Measurements from ENCODE around the gene PRR5L.

PRR5L gene

GRCh38 chr11:36295926-36296325 is at the start of gene PRR5L:
Gene PRR5L, plus strand, starts transcription at chr11:36296288. Its CDS starts 104,834 bp downstream, at chr11:36401122.
- no peak for DNase-seq
- in situ Hi-C loops (cut with MboI; ENCODE audit: low pct_unique_long_range_greater_than_20kb, low sequenced_read_pairs): loop anchor here (10.0 kb wide), 1 partner anchor 179 kb away; no protein-coding TSS in a partner anchor

- in situ Hi-C loops (cut with MboI; ENCODE audit: low pct_unique_long_range_greater_than_20kb, low sequenced_read_pairs): no loop called here
- no peak for DNase-seq
Observed at GRCh38 chr11:36247493-36247892, 48.6 kb upstream of the PRR5L start.

DNA sequence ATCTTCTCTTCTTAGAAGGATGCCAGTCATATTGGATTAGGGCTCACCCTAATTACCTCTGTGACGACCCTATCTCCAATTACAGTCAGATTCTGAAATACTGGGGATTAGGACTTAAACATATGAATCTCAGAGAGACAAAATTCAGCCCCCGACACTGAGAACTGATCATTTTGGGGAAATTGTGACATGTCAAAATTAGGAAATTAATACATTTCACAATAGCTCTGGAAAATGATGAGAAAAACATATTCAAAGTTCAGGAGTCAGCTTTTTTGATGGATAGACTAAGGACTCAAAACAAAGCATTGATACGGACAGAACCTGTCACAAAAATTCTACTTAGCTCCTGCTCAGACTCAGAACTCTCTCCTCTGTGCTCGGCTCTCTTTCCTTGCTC is 47.7 kb upstream of the PRR5L start:
- in situ Hi-C loops (cut with MboI; ENCODE audit: low pct_unique_long_range_greater_than_20kb, low sequenced_read_pairs): no loop called here

DNA sequence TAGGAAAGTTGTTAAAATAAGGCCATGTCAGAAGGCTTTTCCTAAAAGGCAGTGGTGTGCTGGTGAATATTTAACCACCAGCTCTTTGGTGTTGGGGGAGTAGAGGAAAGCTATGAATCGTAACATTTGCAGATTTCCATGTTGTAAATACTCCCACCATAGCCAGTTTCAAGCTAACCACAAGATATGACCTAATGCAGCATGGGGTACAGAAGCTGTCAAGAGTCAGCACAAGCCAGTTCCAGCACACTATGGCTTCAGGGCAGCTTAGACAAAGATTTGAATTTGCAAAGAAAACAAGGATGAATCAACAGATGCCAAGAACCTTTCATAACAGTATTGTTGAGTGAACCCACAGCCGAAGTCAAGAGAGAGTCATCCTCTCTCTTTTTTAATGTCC is 46.8 kb upstream of the PRR5L start:
- in situ Hi-C loops (cut with MboI; ENCODE audit: low pct_unique_long_range_greater_than_20kb, low sequenced_read_pairs): no loop called here
- DNase-seq: no peak

More for the DNA sequence above, 47.7 kb upstream of the PRR5L start:
- no peak for DNase-seq

GRCh38 chr11:36251823-36252222 is 44.3 kb upstream of the PRR5L start:
- no peak for DNase-seq
- in situ Hi-C loops (cut with MboI; ENCODE audit: low pct_unique_long_range_greater_than_20kb, low sequenced_read_pairs): loop anchor here (25.0 kb wide), 2 partner anchors 415 to 640 kb away; partner anchors contain the start of gene FJX1

DNA sequence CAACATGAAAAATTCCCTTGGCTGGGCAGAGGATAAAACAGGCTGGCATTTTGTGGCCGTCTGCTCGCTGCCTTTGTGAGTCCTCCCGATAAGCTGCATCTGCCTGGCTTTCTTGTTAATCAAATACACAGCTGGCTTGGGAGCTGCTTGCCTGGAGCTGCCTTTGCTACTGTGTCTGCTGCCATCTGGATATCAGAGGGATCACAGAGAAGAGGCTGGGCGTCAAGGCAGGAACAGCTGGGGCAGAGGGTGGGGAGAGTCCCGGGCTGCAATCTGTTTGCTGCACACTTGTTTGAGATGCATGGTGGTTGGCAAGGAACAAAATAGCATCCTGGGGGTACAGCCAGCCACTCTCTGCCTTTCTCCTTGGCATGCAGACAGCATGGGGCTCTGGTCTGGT is 42.9 kb upstream of the PRR5L start:
- no peak for DNase-seq
- in situ Hi-C loops (cut with MboI; ENCODE audit: low pct_unique_long_range_greater_than_20kb, low sequenced_read_pairs): loop anchor here (25.0 kb wide), 2 partner anchors 416 to 641 kb away; partner anchors contain the start of gene FJX1

DNA sequence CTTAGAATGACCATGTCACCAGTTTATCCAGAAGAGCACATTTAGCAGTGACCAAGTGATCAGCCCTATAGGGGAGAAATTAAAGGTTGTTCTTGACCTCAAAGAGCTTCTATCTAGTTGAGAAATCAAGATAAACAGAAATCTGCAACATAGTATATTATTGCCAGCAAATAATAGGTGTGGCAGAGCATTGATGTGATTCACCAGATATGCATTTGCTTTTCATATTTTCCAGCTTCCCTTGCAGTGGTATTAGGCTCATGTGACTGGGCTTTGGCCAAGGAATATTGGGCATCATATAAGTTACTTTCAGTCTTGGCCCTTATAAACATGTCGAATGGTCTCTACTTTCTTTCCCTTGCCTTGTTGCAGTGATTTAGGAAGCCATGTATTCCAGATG is 41.4 kb upstream of the PRR5L start:
- DNase-seq: no peak
- in situ Hi-C loops (cut with MboI; ENCODE audit: low pct_unique_long_range_greater_than_20kb, low sequenced_read_pairs): loop anchor here (25.0 kb wide), 2 partner anchors 417 to 642 kb away; partner anchors contain the start of gene FJX1

DNA sequence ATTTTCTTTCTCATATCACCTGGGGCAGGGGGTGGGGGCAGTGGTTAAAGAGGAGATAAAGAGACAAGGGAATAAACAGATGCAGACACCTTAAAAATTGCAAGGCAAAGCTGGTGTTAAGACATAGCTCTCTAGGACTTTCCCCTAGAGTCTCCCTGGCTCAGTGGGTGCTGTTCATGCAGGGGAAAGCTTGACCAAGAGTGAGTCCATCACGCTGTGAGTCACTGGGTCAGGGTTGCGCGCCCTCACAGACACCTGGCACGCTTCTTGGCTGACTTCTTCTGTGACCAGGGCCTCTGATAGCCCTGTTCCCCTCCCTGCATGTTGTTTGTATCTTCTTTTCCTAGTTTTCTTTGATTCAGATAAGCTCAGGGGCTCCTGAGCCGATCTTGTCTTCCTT is 38.7 kb upstream of the PRR5L start:
- no peak for DNase-seq
- in situ Hi-C loops (cut with MboI; ENCODE audit: low pct_unique_long_range_greater_than_20kb, low sequenced_read_pairs): loop anchor here (25.0 kb wide), 2 partner anchors 420 to 645 kb away; partner anchors contain the start of gene FJX1

DNA sequence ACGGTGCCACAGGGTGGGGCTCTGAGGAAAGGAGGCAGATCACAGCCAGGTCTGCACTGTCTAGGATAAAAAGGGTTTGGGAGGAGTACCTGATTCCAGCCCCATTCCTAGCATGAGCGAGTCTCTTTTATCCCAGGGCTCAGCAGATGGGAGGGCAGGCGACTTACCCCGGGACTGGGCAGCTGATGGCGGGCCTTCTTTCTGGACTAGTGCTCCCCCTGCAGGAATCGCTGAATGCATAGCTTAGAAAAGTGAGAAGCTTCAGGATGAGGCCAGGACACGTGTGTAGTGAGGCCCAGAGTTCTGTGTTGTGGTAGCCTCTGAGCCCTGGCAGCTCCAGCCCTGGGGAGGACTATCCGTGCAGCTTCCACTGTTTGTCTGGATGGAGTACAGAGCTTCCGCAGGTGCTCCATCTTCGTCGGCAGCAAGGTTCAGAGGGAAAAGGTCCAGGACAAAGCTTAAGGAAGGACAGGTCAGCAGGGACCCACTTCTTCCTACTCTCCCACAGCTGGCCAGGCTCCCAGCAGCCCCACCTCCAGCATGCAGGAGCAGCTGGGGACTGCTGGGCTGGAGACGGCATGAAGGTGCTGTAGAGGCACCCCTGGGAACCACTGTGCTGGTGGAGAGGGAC is 37.2 kb upstream of the PRR5L start:
- in situ Hi-C loops (cut with MboI; ENCODE audit: low pct_unique_long_range_greater_than_20kb, low sequenced_read_pairs): loop anchor here (25.0 kb wide), 2 partner anchors 422 to 647 kb away; partner anchors contain the start of gene FJX1
- DNase-seq: peak; percentile 46

- no peak for DNase-seq
- in situ Hi-C loops (cut with MboI; ENCODE audit: low pct_unique_long_range_greater_than_20kb, low sequenced_read_pairs): loop anchor here (25.0 kb wide), 2 partner anchors 424 to 649 kb away; partner anchors contain the start of gene FJX1
Observed at GRCh38 chr11:36261094-36261493, 35.0 kb upstream of the PRR5L start.

DNA sequence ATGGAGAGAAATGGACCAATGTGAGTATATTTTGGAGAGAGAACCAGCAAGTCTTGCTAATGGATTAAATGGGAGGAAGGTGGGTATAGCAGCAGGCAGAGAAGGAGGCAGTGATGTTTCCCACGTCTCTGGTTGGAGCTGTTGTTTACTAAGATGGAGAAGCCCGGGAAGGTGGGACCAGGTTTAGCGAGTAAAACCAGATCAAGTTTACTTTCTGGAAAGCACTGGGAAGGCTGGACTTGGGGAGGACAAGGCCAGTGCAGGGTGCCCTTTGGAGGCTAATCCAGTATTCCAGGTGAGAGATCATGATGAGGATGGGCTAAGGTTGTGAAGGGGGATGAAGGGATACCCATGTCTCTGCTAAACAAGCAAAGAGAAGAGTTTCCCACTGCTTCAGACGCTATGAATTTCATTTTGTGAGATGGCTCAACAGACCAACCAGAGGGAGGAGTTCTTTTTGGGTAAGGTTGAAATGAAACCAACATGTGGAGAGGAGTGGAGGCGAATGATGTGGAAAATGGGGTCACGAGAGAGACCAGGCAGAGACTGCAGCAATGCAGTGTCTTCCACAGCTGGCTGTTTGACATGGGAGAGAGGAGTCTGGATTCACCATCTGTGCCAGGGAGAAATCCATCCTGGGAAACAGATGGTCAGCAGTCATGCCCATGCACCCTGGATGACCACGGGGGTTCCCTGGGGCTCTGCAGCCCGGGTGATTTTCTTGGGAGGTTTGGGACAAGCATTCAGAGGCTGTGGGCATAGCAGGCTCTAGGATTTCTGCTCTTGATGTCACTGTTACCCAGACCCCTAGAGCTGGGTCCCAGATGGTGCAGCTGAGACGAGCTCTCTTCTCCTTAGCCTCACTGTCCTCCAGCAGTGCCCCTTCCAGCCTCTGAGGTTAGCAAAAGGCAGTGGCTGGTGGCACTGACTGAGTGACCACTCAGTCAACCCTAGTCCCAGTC is 31.8 kb upstream of the PRR5L start:
- in situ Hi-C loops (cut with MboI; ENCODE audit: low pct_unique_long_range_greater_than_20kb, low sequenced_read_pairs): loop anchor here (25.0 kb wide), 2 partner anchors 427 to 652 kb away; partner anchors contain the start of gene FJX1
- no peak for DNase-seq

DNA sequence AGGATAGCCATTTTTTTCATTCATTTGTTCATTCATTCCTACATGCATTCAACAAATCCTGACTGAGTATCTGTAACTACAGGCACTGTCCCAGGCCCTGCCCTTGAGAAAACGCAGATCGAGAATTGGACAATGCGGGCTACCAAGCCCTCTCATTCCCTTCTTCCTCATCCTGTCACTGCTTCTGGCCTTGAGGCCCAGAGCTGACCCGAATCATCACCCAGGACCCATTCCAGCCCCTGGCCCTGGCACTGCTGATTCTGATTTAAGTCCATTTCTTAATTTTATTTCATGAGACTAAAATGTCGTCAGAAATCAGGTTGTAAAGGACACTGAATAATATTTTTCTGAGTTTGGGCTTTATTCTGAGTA is 31.1 kb upstream of the PRR5L start:
- in situ Hi-C loops (cut with MboI; ENCODE audit: low pct_unique_long_range_greater_than_20kb, low sequenced_read_pairs): loop anchor here (25.0 kb wide), 2 partner anchors 428 to 653 kb away; partner anchors contain the start of gene FJX1
- no peak for DNase-seq

DNA sequence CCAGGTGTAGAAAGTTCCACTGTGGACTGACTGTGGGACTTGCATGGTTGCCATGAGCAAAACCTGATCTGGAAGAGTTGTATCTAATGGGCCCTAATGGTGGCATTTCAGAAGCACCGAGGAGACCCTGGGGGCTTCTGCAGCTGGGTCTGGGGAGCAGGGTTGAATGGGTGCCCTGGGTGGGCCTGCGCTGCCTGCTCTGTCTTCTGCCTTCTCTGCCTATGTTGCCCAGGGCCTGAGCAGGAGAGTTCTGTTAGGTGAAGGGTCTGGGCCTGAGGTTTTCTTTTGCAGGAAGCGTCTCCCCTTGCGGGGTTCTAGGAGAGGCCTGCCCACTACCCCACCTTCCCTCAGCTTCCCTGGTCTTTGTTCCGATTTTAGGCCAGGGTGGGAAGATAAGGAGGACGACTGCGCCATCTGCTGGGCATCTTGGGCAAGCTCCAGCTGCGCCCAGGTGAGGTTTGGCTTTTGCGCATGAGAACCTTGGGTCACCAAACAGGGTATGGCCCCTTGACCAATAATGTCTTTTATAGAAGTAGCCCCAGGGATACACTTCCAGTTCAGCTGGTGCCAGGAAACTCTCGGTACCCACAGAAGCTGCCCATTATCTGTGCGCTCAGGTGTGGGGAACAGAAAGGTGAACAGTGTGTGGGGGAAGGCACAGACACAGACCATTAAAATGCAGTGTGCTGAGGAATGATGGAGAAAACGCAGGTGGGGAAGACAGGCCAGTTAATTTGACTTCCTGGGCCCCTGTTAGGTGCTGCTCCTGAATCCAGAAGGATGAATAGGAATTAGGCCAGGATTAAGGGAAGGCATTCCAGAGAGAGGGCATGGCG is 30.1 kb upstream of the PRR5L start:
- peak; percentile 69 for DNase-seq
- in situ Hi-C loops (cut with MboI; ENCODE audit: low pct_unique_long_range_greater_than_20kb, low sequenced_read_pairs): loop anchor here (25.0 kb wide), 2 partner anchors 429 to 654 kb away; partner anchors contain the start of gene FJX1

DNA sequence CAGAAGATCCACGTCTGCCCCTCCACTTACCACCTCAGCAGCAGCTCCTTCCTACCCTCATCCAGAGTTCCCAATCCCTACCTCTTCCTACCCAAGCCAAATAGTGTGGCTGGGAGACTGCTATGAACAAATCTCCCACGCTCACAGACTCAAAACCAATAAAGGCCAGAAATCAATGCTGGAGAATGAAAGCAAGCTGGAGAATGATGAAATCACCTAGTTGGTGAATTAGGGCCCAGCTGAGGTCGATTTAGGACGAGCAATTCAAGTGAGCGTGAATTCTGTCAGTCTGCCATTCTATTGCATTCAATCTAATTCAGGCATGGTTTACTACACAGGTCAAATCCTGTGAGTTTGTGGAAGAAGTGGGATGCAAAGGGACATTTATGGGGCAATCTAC is 29.3 kb upstream of the PRR5L start:
- DNase-seq: no peak
- in situ Hi-C loops (cut with MboI; ENCODE audit: low pct_unique_long_range_greater_than_20kb, low sequenced_read_pairs): loop anchor here (25.0 kb wide), 2 partner anchors 429 to 654 kb away; partner anchors contain the start of gene FJX1

- DNase-seq: no peak
- in situ Hi-C loops (cut with MboI; ENCODE audit: low pct_unique_long_range_greater_than_20kb, low sequenced_read_pairs): loop anchor here (25.0 kb wide), 2 partner anchors 431 to 656 kb away; partner anchors contain the start of gene FJX1
Observed at GRCh38 chr11:36268337-36268985, 27.6 kb upstream of the PRR5L start.

DNA sequence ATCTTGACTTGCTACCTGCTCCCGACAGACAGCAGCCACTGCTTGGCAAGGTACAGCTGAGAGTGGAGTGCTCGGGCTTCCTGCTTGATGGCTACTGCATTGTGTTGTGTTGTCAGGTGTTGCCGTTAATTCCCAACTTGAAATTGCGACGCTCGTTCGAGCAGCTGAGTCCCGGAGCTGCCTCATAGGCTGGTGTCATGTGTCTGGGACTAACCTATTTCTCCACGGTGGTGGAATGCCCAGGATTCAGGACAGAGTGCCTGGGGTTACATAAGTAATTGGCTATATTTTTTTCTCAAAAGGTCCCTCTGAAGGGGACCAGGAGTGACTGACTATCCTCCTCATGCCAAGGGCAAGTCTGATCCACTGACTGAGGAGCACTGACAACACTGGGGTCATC is 25.4 kb upstream of the PRR5L start:
- in situ Hi-C loops (cut with MboI; ENCODE audit: low pct_unique_long_range_greater_than_20kb, low sequenced_read_pairs): loop anchor here (25.0 kb wide), 2 partner anchors 433 to 658 kb away; partner anchors contain the start of gene FJX1

DNA sequence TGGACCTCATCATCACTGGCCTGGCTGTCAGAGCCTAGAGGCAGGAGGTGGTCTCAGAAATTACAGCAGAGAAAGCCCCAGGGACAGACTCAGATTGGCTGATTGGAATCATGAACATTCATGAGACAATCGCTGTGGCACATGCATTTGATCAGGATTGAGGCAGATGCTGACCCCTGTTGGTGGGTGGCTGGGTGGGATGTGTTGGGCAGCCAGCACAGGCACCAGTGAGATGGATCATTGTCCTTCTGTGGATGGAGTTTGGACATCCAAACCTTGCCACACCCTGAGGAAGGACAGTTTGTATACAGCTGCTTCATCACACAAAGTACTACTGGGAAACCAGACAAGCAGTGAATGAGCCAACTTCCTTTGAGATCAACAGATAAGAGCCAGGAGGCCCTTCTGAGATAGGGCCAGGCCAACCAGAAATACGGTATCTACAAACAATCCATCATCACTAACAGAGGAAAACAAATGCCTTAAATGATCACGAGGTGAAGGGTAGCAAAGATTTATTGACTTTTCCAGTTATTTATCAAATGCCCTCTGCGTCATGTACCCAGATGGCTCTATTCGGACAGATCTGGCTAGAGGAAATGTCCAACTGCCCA is 24.2 kb upstream of the PRR5L start:
- in situ Hi-C loops (cut with MboI; ENCODE audit: low pct_unique_long_range_greater_than_20kb, low sequenced_read_pairs): loop anchor here (25.0 kb wide), 2 partner anchors 435 to 660 kb away; partner anchors contain the start of gene FJX1
- no peak for DNase-seq

More for the DNA sequence above, 25.4 kb upstream of the PRR5L start:
- DNase-seq: no peak
